Measurements from ENCODE around the gene SUSD6. TPM values are rescaled to one million over a fixed set of nuclear protein-coding genes. Genes with fewer than 3 reads are reported as not detected.

Gene SUSD6
- total and polyA plus RNA-seq, 9 of the 15 experiments (the other 6 are each of a cell fraction or from before 2014, with no cell fraction given) = 2.9 to 20.7 (median 5.6) TPM

- no peak for TF ChIP-seq PBX2 (CRISPR knock-in tag; IDR thresholded peaks at IDR 0.05; ENCODE audit: low read depth)
- no peak; the same call in 1 of the 2 replicates for TF ChIP-seq PBX2 (tag; conservative IDR thresholded peaks at IDR 0.05; ENCODE audit: low read depth)
- TF ChIP-seq SRSF3 (IDR thresholded peaks at IDR 0.05; ENCODE audit: insufficient read depth, low read length) = no peak
- no peak for TF ChIP-seq SAFB2 (IDR thresholded peaks at IDR 0.05; ENCODE audit: borderline replicate concordance, low read depth, low read length, severe bottlenecking)
- no peak for TF ChIP-seq ZKSCAN3 (CRISPR knock-in tag; IDR thresholded peaks at IDR 0.05)
- no peak for TF ChIP-seq THRAP3 (IDR thresholded peaks at IDR 0.05; ENCODE audit: borderline replicate concordance)
- TF ChIP-seq EP400 (IDR thresholded peaks at IDR 0.05) = peak; percentile 39
- no peak for TF ChIP-seq RAD21 (CRISPR knock-in tag; conservative IDR thresholded peaks at IDR 0.05 in 1 of 2, IDR thresholded peaks at IDR 0.05 in 1 of 2)
- no peak for TF ChIP-seq MGA (IDR thresholded peaks at IDR 0.05)
- TF ChIP-seq LEF1 (IDR thresholded peaks at IDR 0.05) = no peak
- peak; percentile 94 for TF ChIP-seq ZBTB9 (CRISPR knock-in tag; IDR thresholded peaks at IDR 0.05)
Measured at GRCh38 chr14:69696633-69697557, 85.5 kb downstream of the SUSD6 start (continued).
